ELR (cell line): ENCODE data around the gene RPRD1A.
A peak's percentile ranks its signal among the peaks of the same experiment; 100 is the strongest.
"Not testable (repeated sequence)": the region's sequence is repeated elsewhere in the genome, so short reads cannot be mapped to it uniquely, and the experiment has no call there.

ENCODE experiments used
- DNase-seq: peaks from one replicate; pipeline ENCODE4 v3.0.0-alpha.2; 2015; ENCODE audit warnings: low read depth

RPRD1A gene

GRCh38 chr18:35967866-35968265 is 99.5 kb downstream of the RPRD1A start:
- DNase-seq = not testable (repeated sequence)

- no peak for DNase-seq
Observed at GRCh38 chr18:35964319-35964718, 103.0 kb downstream of the RPRD1A start.

GRCh38 chr18:35962320-35962719 is 105.0 kb downstream of the RPRD1A start:
- no peak for DNase-seq

- no peak for DNase-seq
Observed at GRCh38 chr18:35956226-35956625, 111.1 kb downstream of the RPRD1A start.

GRCh38 chr18:35953688-35954087 is 113.7 kb downstream of the RPRD1A start:
- DNase-seq = no peak

- DNase-seq = no peak
Observed at GRCh38 chr18:35950628-35950982, 116.8 kb downstream of the RPRD1A start.

GRCh38 chr18:35949903-35950627 is 117.3 kb downstream of the RPRD1A start:
- DNase-seq = peak; percentile 75

GRCh38 chr18:35949090-35949489 is 118.3 kb downstream of the RPRD1A start:
- DNase-seq = no peak

- no peak for DNase-seq
Observed at GRCh38 chr18:35948080-35948479, 119.3 kb downstream of the RPRD1A start.

- no peak for DNase-seq
Observed at GRCh38 chr18:35942661-35943060, 124.7 kb downstream of the RPRD1A start.

GRCh38 chr18:35942133-35942532 is 125.2 kb downstream of the RPRD1A start:
- no peak for DNase-seq

GRCh38 chr18:35941299-35941698 is 126.1 kb downstream of the RPRD1A start:
- DNase-seq = no peak
